GM21737 (cell line): Measurements from ENCODE around the gene TMTC1.

Experiments used
- ATAC-seq: cut with Tn5 transposase; IDR thresholded peaks from one replicate; pipeline ENCODE4 v1.9.1; 2021; ENCODE audit warnings: mild to moderate bottlenecking, moderate library complexity; ENCODE audit not compliant: unreplicated experiment

Gene TMTC1

GRCh38 chr12:29741342-29742241 lies 42.1 kb downstream of the TMTC1 start:
- no peak for ATAC-seq

DNA sequence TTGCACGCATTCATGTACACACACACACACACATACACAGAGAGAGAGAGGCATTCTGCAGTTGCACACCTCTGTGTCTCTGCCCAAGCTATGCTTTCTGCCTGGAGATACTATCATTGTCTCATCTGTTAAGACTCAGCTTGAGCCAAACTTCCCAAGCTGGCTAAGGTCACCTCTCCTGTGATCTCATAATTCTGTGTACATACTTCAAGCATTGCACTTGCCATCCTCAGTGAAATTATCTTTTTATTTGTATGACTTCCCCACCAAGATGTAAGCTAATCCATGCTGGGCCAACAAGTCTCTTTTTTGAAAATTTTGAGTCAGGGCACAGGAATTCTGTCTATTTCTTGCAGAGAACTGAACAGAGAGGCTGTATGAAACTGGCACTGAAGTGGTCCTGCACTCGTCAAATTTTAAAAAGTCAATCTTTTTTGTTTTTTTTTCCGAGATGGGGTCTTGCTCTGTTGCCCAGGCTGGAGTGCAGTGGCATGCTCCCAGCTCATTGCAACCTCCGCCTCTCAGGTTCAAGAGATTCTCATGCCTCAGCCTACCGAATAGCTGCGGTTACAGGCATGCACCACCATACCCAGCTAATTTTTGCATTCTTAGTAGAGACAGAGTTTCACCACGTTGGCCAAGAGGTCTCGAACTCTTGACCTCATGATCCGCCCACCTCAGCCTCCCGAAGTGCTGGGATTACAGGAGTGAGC lies 44.3 kb downstream of the TMTC1 start:
- no peak for ATAC-seq

DNA sequence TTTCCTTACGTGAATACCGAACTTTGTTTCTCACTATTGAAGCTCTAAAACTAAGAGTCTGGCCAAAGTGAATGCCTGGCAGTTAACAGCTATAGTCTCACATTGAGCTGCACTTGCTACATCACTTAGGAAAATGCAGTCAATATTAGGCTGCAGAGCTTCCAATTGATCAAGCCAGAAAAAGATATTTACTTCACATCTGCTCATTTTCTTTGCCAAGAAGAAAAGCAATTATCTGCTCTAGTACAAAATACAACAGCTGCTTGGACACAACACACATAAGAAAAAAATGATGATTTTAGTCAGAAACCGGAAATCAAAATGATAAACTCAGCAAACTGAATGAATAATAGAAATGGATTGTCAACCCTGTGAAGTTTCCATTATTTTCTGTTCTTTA lies 45.4 kb downstream of the TMTC1 start:
- ATAC-seq, result no peak

DNA sequence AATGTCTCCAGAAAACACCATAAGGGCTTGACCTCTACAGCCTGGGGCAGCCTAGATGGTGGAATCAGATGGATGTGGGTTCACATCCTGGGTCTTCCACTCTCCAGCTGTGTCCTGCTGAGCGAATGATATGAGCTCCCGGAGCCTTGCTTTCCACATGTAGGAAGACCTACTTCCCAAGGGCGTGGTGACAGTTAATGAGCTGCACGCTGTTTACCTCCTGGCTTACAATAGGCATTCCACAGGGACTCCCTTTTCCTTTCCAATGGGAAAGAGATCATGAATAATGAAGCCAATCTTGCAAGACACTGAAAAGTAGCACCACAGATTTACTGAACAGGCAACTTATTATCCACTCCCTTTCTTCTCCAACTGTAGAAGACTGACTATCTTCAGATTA lies 46.1 kb downstream of the TMTC1 start:
- ATAC-seq, result no peak

GRCh38 chr12:29735604-29736003 lies 48.1 kb downstream of the TMTC1 start:
- ATAC-seq, result no peak

DNA sequence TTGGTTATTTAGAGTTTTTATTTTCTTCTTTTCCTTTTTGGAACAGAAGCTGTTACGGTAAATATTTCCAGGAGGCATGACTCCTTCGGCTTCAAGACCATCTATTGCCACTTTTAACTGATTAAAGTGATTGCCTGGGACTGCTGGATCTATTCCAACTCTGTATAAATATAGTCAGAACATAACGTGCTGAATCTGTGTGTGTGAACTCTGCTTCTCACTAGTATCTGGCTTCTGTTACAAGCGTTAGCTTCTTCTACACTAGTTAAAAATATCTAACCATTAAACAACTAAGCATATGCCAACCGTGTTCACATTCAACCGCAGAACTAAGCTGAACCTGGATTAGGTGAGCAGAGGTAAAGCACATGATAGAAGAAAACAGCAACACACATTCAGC lies 49.0 kb downstream of the TMTC1 start:
- no peak for ATAC-seq

- no peak for ATAC-seq
Measured at GRCh38 chr12:29734305-29734704, 49.4 kb downstream of the TMTC1 start.

GRCh38 chr12:29733501-29733900 lies 50.2 kb downstream of the TMTC1 start:
- no peak for ATAC-seq

- no peak for ATAC-seq
Measured at GRCh38 chr12:29733060-29733459, 50.7 kb downstream of the TMTC1 start.

GRCh38 chr12:29732593-29732992 lies 51.1 kb downstream of the TMTC1 start:
- ATAC-seq, result no peak

DNA sequence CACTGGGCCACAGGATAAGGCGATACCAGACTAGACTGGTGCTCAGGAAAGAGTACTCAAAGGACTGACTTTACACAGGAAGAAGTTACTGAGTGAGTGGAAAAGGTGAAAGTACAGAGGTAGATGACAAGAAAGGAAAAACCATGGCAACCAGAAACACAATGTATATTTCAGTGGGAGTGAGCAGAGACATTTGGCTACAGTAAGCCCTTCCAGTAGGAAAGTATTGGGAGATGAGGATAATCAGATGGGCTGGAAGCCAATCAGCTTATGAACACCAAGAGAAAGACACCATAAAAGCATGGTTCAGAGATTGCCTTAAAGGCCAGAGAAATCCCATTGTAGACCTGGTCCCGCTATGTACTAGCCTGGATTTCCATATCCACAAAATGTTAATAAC lies 51.6 kb downstream of the TMTC1 start:
- ATAC-seq, result no peak

- no peak for ATAC-seq
Measured at GRCh38 chr12:29731591-29731990, 52.2 kb downstream of the TMTC1 start.

- ATAC-seq, result no peak
Measured at GRCh38 chr12:29730481-29730880, 53.3 kb downstream of the TMTC1 start.

- ATAC-seq, result no peak
Measured at GRCh38 chr12:29728030-29728429, 55.7 kb downstream of the TMTC1 start.

- ATAC-seq, result no peak
Measured at GRCh38 chr12:29726741-29727348, 56.9 kb downstream of the TMTC1 start.

GRCh38 chr12:29726321-29726692 lies 57.4 kb downstream of the TMTC1 start:
- ATAC-seq, result no peak

- no peak for ATAC-seq
Measured at GRCh38 chr12:29725587-29726320, 58.0 kb downstream of the TMTC1 start.

- no peak for ATAC-seq
Measured at GRCh38 chr12:29722164-29722563, 61.6 kb downstream of the TMTC1 start.

GRCh38 chr12:29719381-29719780 lies 64.4 kb downstream of the TMTC1 start:
- ATAC-seq, result no peak

- ATAC-seq, result no peak
Measured at GRCh38 chr12:29717540-29718100, 66.1 kb downstream of the TMTC1 start.

DNA sequence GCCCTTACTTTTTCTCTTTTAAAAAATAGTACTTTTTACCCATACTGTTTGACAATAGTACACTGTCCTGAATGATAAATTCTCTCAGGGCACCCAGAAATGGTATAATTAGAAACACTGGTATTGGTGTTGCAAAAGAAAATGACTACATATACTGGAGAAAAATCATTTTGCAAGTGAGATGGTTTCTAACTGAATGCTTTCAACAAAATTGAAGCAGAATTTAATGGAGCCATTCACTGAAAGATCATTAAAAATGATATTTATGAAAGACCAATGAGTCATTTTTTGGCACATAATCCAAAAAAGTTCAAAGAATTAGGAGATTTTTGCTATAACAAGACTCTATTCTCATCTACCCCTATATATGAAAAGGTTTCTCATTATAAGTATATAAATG lies 68.8 kb downstream of the TMTC1 start:
- no peak for ATAC-seq
